ENCODE measurements around the gene PNPT1. TPM values are rescaled to one million over a fixed set of nuclear protein-coding genes. Genes with fewer than 3 reads are reported as not detected.
"Not testable (repeated sequence)": the region's sequence is repeated elsewhere in the genome, so short reads cannot be mapped to it uniquely, and the experiment has no call there.

PNPT1 gene
- polyA plus RNA-seq (ENCODE audit: insufficient read length in 10 of 10), result 10 to 100 TPM; 13.0 to 25.1 (median 16.9) TPM
- long read RNA-seq, donor 1, full-length matches to known transcripts, result 2 of 2 reads
- long read RNA-seq, donor 1, partial matches to known transcripts, result 0 of 2 reads
- long read RNA-seq, donor 1, other reads (novel, unspliced or antisense), result 0 of 2 reads
- long read RNA-seq, donor 2, full-length matches to known transcripts, result 2 of 2 reads
- long read RNA-seq, donor 2, partial matches to known transcripts, result 0 of 2 reads
- long read RNA-seq, donor 2, other reads (novel, unspliced or antisense), result 0 of 2 reads
- long read RNA-seq, donor 3, result 0 reads
- long read RNA-seq, donor 4, full-length matches to known transcripts, result 3 of 3 reads
- long read RNA-seq, donor 4, partial matches to known transcripts, result 0 of 3 reads
- long read RNA-seq, donor 4, other reads (novel, unspliced or antisense), result 0 of 3 reads
- long read RNA-seq, donor 5, full-length matches to known transcripts, result 2 of 2 reads
- long read RNA-seq, donor 5, partial matches to known transcripts, result 0 of 2 reads
- long read RNA-seq, donor 5, other reads (novel, unspliced or antisense), result 0 of 2 reads
- long read RNA-seq, donor 6, result 0 reads
- long read RNA-seq, donor 7, full-length matches to known transcripts, result 3 of 3 reads
- long read RNA-seq, donor 7, partial matches to known transcripts, result 0 of 3 reads
- long read RNA-seq, donor 7, other reads (novel, unspliced or antisense), result 0 of 3 reads
- long read RNA-seq, donor 8, full-length matches to known transcripts, result 4 of 4 reads
- long read RNA-seq, donor 8, partial matches to known transcripts, result 0 of 4 reads
- long read RNA-seq, donor 8, other reads (novel, unspliced or antisense), result 0 of 4 reads
- long read RNA-seq, donor 9, result 0 reads

- peak; percentile 94 to 97 (median 95) for DNase-seq
Observed at GRCh38 chr2:55693181-55694125, at the start of gene PNPT1. Gene PNPT1, minus strand, starts transcription at chr2:55693844. Its CDS starts 21 bp downstream, at chr2:55693823.

GRCh38 chr2:55742996-55743395, 49.4 kb upstream of the PNPT1 start:
- DNase-seq, result no peak

- DNase-seq, result not testable (repeated sequence)
Observed at GRCh38 chr2:55736019-55736536, 42.4 kb upstream of the PNPT1 start.

- DNase-seq, result no peak
Observed at GRCh38 chr2:55734726-55735125, 41.1 kb upstream of the PNPT1 start.

- DNase-seq, result no peak
Observed at GRCh38 chr2:55733335-55733734, 39.7 kb upstream of the PNPT1 start.

- DNase-seq, result peak in 1 of 3 donors; percentile 7
Observed at GRCh38 chr2:55732854-55733253, 39.2 kb upstream of the PNPT1 start.

- peak; percentile 56 to 71 (median 61) for DNase-seq
Observed at GRCh38 chr2:55729136-55729685, 35.6 kb upstream of the PNPT1 start.

GRCh38 chr2:55721596-55722215, 28.1 kb upstream of the PNPT1 start:
- peak in 1 of 3 donors; percentile 16 for DNase-seq

- no peak for DNase-seq
Observed at GRCh38 chr2:55720417-55720816, 26.8 kb upstream of the PNPT1 start.

- DNase-seq, result no peak
Observed at GRCh38 chr2:55719852-55720251, 26.2 kb upstream of the PNPT1 start.

GRCh38 chr2:55718165-55719008, 24.7 kb upstream of the PNPT1 start:
- peak; percentile 68 to 75 (median 69) for DNase-seq

- no peak for DNase-seq
Observed at GRCh38 chr2:55715626-55716025, 22.0 kb upstream of the PNPT1 start.

GRCh38 chr2:55715178-55715577, 21.5 kb upstream of the PNPT1 start:
- not testable (repeated sequence) for DNase-seq

- no peak for DNase-seq
Observed at GRCh38 chr2:55712477-55713060, 18.9 kb upstream of the PNPT1 start.

- no peak for DNase-seq
Observed at GRCh38 chr2:55710025-55710424, 16.4 kb upstream of the PNPT1 start.

- DNase-seq, result no peak
Observed at GRCh38 chr2:55707751-55708150, 14.1 kb upstream of the PNPT1 start.

- not testable (repeated sequence) for DNase-seq
Observed at GRCh38 chr2:55706258-55706657, 12.6 kb upstream of the PNPT1 start.

GRCh38 chr2:55705027-55705653, 11.5 kb upstream of the PNPT1 start:
- DNase-seq, result peak in 1 of 3 donors; percentile 30

- no peak for DNase-seq
Observed at GRCh38 chr2:55703350-55703749, 9.7 kb upstream of the PNPT1 start.

Data from muscle of back (tissue), 13 donors.